HFFc6 (cell line): ENCODE data around the gene RHBDF2. TPM values are rescaled to one million over a fixed set of nuclear protein-coding genes. Genes with fewer than 3 reads are reported as not detected.

Experiments
- DNase-seq: peaks from one replicate; pipeline ENCODE4 v3.0.0-alpha.2; 2018
- H3K27ac Mint-ChIP-seq: 2 replicates; pipeline ENCODE4 v1.8.0; 2020; ENCODE audit warnings: mild to moderate bottlenecking, mixed read lengths
- H3K27me3 Mint-ChIP-seq: 2 replicates; pipeline ENCODE4 v1.8.0; 2021; ENCODE audit warnings: mild to moderate bottlenecking, moderate library complexity, mixed read lengths; ENCODE audit not compliant: insufficient read depth
- H3K36me3 Mint-ChIP-seq: 2 replicates; pipeline ENCODE4 v1.8.0; 2021; ENCODE audit warnings: low read depth, mixed read lengths
- H3K4me1 Mint-ChIP-seq: 2 replicates; pipeline ENCODE4 v1.8.0; 2020; ENCODE audit warnings: low read depth, mixed read lengths
- H3K4me3 Mint-ChIP-seq: 2 replicates; pipeline ENCODE4 v1.8.0; 2020; ENCODE audit warnings: mild to moderate bottlenecking, moderate library complexity, mixed read lengths
- H3K9me3 Mint-ChIP-seq: 2 replicates; pipeline ENCODE4 v1.8.0; 2020; ENCODE audit warnings: mild to moderate bottlenecking, mixed read lengths
- CTCF ChIP-seq: fragments of 200-600 bp; sonication (generic); IDR thresholded peaks from 2 replicates; pipeline ENCODE4 v1.5.0; 2021; ENCODE audit warnings: antibody characterized with exemption, mild to moderate bottlenecking
- total RNA-seq, 6 experiments: library from RNA; stranded (reverse); fragmentation: NEBNext Ultra II Directional; extraction: Animal tissue kit (Norgen Biotek cat#: 25700); gene quantifications; 2 replicates in 1 of 6; 3 replicates in 5 of 6; pipeline ENCODE4 v1.2.3, GENCODE V29; 2021

The RHBDF2 gene
- total RNA-seq, 6 experiments from 2014 or later: 7.1 to 13.1 (median 9.4) TPM

DNA sequence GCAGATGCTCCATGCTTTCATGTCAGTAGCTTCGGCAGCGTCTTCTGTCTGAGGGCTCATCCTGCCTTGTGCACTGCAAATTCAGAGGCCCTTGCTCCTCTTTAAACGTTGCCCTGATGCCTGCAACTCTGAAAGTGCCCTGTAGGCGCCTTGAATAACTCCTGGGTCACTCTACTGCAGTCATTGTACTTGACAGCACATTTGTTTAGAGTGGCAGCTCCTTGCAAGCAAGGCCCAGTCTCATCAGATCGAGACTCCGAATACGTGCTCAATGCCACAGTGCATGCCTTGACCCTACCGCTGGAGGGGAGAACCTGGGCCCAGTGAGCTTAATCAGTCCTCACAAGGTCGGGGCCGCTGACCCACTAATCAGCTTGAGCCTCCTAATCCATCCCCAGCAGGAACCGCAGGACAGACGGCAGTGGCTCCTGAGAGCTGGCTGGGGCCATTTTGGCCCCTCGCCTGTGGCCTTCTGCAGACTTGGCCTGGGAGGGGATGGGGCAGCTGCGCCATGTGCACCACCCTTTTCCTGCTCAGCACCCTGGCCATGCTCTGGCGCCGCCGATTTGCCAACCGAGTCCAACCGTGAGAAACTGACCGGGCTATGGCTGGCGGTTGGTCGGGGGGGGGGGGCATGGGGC, 38.5 kb upstream of the RHBDF2 start, which contains the start of gene PRCD:
Gene PRCD, plus strand, starts transcription at position 414 of the 641 bp plus-strand sequence. Its CDS starts 98 bp downstream, at position 512.
- peak within 1 kb of the TSS; percentile 67 for H3K27ac Mint-ChIP-seq
- peaks cover 17% of the 10 kb centered on the region for H3K4me1 Mint-ChIP-seq
- DNase-seq: no peak

DNA sequence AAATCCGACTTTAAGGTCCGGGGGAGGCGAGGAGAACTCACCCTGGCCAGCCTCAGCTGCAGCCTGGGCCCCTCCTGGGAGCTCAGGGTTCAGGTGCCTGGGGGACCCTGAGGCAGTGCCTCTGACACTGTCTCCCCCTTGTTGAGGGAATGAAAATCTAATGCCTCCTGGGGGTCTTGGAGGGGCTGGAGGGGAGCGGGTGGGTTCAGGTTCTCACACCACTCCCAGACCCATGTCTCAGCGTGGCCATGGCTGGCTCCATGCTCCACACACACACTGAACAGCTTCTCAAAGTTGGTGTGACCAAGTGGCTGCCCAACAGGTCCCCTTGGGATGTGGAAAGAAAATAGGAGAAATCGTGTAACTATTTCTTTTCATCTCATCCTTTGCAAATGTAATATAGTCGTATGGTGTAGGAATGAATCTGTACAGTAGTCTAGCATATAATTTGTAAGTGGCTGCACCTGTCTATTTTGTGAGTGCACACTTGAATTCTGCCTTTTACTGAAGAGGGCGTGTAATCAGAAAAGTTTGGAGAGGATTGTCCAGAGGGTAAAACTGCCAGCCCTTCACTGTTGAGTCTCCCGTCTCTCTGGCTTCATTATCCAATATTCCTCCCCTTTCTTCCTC, 37.8 kb upstream of the RHBDF2 start:
- peaks cover 13% of the 10 kb centered on the region for H3K4me1 Mint-ChIP-seq
- no peak for TF ChIP-seq CTCF
- H3K9me3 Mint-ChIP-seq: no peaks in the 10 kb centered on the region
- peaks cover 29% of the 10 kb centered on the region for H3K27me3 Mint-ChIP-seq
- no peak overlapping the region for H3K27ac Mint-ChIP-seq
- H3K4me3 Mint-ChIP-seq: no peak overlapping the region
- DNase-seq: no peak
- no peaks in the 10 kb centered on the region for H3K36me3 Mint-ChIP-seq

More for the DNA sequence above, 38.5 kb upstream of the RHBDF2 start, which contains the start of gene PRCD:
- peak within 1 kb of the TSS; percentile 85 for H3K4me3 Mint-ChIP-seq
- H3K36me3 Mint-ChIP-seq: no peaks in the 10 kb centered on the region
- peaks cover 28% of the 10 kb centered on the region for H3K27me3 Mint-ChIP-seq
- TF ChIP-seq CTCF: peak; percentile 40; the same call in 1 of the 2 replicates
- H3K9me3 Mint-ChIP-seq: no peaks in the 10 kb centered on the region

DNA sequence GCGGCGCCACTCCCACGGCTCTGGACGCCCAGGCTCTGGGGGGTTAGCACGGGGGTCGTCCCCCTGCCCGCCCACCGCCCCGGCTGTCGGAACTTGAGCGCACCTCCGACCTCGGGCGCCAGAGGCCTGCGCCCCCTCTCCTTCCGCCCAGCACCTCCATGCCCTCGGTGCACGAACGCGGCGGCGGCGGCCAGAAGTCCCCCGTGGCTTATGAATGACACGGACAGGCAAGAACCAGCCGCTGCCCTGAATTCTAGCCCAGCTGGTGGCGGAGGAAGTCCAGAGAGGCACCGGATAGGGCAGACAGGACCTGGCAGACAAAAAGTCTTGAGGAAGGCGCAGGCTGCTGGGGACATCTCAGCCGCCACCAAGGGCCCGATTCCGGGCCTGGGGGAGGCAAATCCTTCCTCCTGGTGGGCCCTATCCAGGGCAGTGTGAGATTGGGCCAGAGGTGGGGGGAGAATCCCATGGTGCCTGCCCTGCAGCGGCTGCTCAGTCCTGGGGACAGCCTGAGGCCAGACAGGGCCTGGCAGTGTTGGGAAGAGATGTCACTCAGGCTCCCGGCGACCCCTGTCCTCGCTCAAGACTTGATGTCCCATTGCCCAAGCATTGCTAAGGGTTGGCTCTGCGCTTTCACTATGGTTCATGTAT, 37.2 kb upstream of the RHBDF2 start:
- Mint-ChIP-seq H3K36me3 (no peaks in the 10 kb centered on the region), H3K27ac (no peak overlapping the region), H3K9me3 (no peaks in the 10 kb centered on the region), H3K4me3 (no peak overlapping the region), H3K27me3 (peaks cover 24% of the 10 kb centered on the region), H3K4me1 (peaks cover 13% of the 10 kb centered on the region)
- DNase-seq: no peak
- no peak for TF ChIP-seq CTCF

- no peaks in the 10 kb centered on the region for H3K9me3 Mint-ChIP-seq
- DNase-seq: no peak
- no peak within 1 kb of the TSS for H3K27ac Mint-ChIP-seq
- H3K27me3 Mint-ChIP-seq: peaks cover 24% of the 10 kb centered on the region
- no peak within 1 kb of the TSS for H3K4me3 Mint-ChIP-seq
- no peak for TF ChIP-seq CTCF
- no peaks in the 10 kb centered on the region for H3K36me3 Mint-ChIP-seq
- H3K4me1 Mint-ChIP-seq: peaks cover 13% of the 10 kb centered on the region
These were observed 36.5 kb upstream of the RHBDF2 start, which contains the start of gene CYGB for GRCh38 chr17:76537578-76538280. Gene CYGB, minus strand, starts transcription at chr17:76537709. Its CDS starts 167 bp downstream, at chr17:76537542.

DNA sequence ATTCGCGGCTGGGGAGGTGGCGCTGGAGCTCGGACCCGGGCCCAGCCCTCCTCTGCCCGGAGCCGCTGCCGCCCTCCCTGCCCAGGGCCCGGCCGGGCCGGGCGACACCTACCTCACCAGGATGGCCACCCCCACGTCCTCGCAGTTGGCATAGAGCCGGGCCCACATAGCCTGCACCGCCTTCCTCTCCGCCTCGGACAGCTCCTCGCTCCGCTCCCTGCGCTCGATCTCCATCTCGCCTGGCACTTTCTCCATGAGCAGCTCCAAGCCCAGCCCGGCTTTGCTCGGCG, 36.0 kb upstream of the RHBDF2 start:
- Mint-ChIP-seq H3K36me3 (no peaks in the 10 kb centered on the region), H3K9me3 (no peaks in the 10 kb centered on the region), H3K27me3 (peaks cover 24% of the 10 kb centered on the region), H3K4me1 (peaks cover 14% of the 10 kb centered on the region), H3K4me3 (no peak overlapping the region), H3K27ac (no peak overlapping the region)
- DNase-seq: no peak
- no peak for TF ChIP-seq CTCF
